ENCODE data around the gene ELAVL3.

Gene ELAVL3

GRCh38 chr19:11486661-11487503 is 6.0 kb upstream of the ELAVL3 start:
- Histone ChIP-seq H3K4me1 (ENCODE audit: control insufficient read depth, insufficient read depth, low read length) (no peaks in the 10 kb centered on the region), H3K4me3 (ENCODE audit: low read length) (no peak overlapping the region), H3K9me3 (ENCODE audit: control insufficient read depth, insufficient read depth, low read length) (no peaks in the 10 kb centered on the region), H3K27ac (ENCODE audit: low read length) (no peak overlapping the region), H3K27me3 (ENCODE audit: control insufficient read depth, insufficient read depth, low read length) (no peaks in the 10 kb centered on the region), H3K36me3 (ENCODE audit: control insufficient read depth, insufficient read depth, low read length) (no peaks in the 10 kb centered on the region)
- WGBS (ENCODE audit: insufficient coverage, insufficient read length): no CpG with 5 or more reads among the region's 45 CpGs
- no peak for DNase-seq (ENCODE audit: low read depth, low spot score)

- Histone ChIP-seq H3K4me1 (ENCODE audit: control insufficient read depth, insufficient read depth, low read length) (peaks cover 3% of the 10 kb centered on the region; the same call in 1 of the 2 replicates), H3K4me3 (ENCODE audit: low read length) (no peak overlapping the region), H3K9me3 (ENCODE audit: control insufficient read depth, insufficient read depth, low read length) (no peaks in the 10 kb centered on the region), H3K27me3 (ENCODE audit: control insufficient read depth, insufficient read depth, low read length) (peaks cover 6% of the 10 kb centered on the region; the same call in 1 of the 2 replicates), H3K36me3 (ENCODE audit: control insufficient read depth, insufficient read depth, low read length) (no peaks in the 10 kb centered on the region), H3K27ac (ENCODE audit: low read length) (no peak overlapping the region)
- no peak for DNase-seq (ENCODE audit: low read depth, low spot score)
- WGBS (ENCODE audit: insufficient coverage, insufficient read length): no CpG with 5 or more reads among the region's 13 CpGs
Measured at GRCh38 chr19:11485245-11485837, 4.5 kb upstream of the ELAVL3 start.

- no peak overlapping the region for H3K4me3 ChIP-seq (ENCODE audit: low read length)
- no peak for DNase-seq (ENCODE audit: low read depth, low spot score)
- no peaks in the 10 kb centered on the region for H3K36me3 ChIP-seq (ENCODE audit: control insufficient read depth, insufficient read depth, low read length)
- H3K4me1 ChIP-seq (ENCODE audit: control insufficient read depth, insufficient read depth, low read length): peaks cover 6% of the 10 kb centered on the region; the same call in 1 of the 2 replicates
- H3K27ac ChIP-seq (ENCODE audit: low read length): no peak overlapping the region
- peaks cover 6% of the 10 kb centered on the region; the same call in 1 of the 2 replicates for H3K27me3 ChIP-seq (ENCODE audit: control insufficient read depth, insufficient read depth, low read length)
- no CpG with 5 or more reads among the region's 57 CpGs for WGBS (ENCODE audit: insufficient coverage, insufficient read length)
- H3K9me3 ChIP-seq (ENCODE audit: control insufficient read depth, insufficient read depth, low read length): no peaks in the 10 kb centered on the region
Measured at GRCh38 chr19:11483366-11484111, 2.7 kb upstream of the ELAVL3 start.

DNA sequence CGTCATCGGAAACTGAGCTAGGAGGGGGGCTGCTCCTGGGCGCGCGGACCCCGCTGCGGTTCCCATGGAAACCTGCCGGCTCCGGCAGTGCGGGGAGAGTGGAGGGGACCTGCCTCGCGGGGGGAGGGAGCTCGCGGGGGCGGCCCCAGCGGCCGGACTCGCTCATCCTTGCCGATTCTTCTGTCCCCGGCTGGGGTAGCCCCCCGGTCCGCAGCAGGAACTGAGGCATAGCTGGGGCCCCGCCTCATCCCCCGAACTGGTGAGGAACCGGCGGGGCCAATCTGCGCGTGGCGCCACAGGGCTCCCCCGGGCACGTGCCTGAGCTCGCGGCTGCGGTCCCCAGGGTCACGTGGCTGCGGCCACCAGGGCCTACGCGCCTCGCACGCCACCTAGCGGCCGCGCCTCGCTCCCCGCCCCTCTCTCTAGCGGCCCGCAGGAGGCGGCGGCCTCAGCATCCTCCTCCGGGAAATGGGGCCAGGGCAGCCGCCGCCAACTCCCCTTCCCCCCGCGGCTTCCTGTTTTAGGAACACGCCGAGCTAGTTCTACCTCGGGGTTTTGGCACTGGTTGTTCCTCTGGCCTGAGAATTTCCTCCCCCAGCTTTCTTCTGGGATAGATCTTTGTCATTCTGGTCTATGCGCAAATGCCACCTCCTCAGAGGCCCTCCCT is 1.7 kb upstream of the ELAVL3 start:
- H3K4me3 ChIP-seq (ENCODE audit: low read length): peak overlapping the region; percentile 12; the same call in 1 of the 2 replicates
- no peak overlapping the region for H3K27ac ChIP-seq (ENCODE audit: low read length)
- no peaks in the 10 kb centered on the region for H3K36me3 ChIP-seq (ENCODE audit: control insufficient read depth, insufficient read depth, low read length)
- no peaks in the 10 kb centered on the region for H3K9me3 ChIP-seq (ENCODE audit: control insufficient read depth, insufficient read depth, low read length)
- no peak for DNase-seq (ENCODE audit: low read depth, low spot score)
- H3K27me3 ChIP-seq (ENCODE audit: control insufficient read depth, insufficient read depth, low read length): peaks cover 6% of the 10 kb centered on the region; the same call in 1 of the 2 replicates
- WGBS (ENCODE audit: insufficient coverage, insufficient read length): no CpG with 5 or more reads among the region's 58 CpGs
- peaks cover 6% of the 10 kb centered on the region; the same call in 1 of the 2 replicates for H3K4me1 ChIP-seq (ENCODE audit: control insufficient read depth, insufficient read depth, low read length)

- Histone ChIP-seq H3K36me3 (ENCODE audit: control insufficient read depth, insufficient read depth, low read length) (no peaks in the 10 kb centered on the region), H3K4me1 (ENCODE audit: control insufficient read depth, insufficient read depth, low read length) (peaks cover 6% of the 10 kb centered on the region; the same call in 1 of the 2 replicates), H3K27me3 (ENCODE audit: control insufficient read depth, insufficient read depth, low read length) (peaks cover 6% of the 10 kb centered on the region; the same call in 1 of the 2 replicates), H3K27ac (ENCODE audit: low read length) (no peak overlapping the region), H3K4me3 (ENCODE audit: low read length) (peak overlapping the region; percentile 12; the same call in 1 of the 2 replicates), H3K9me3 (ENCODE audit: control insufficient read depth, insufficient read depth, low read length) (no peaks in the 10 kb centered on the region)
- DNase-seq (ENCODE audit: low read depth, low spot score): no peak
- no CpG with 5 or more reads among the region's 50 CpGs for WGBS (ENCODE audit: insufficient coverage, insufficient read length)
Measured at GRCh38 chr19:11481534-11482383, 913 bp upstream of the ELAVL3 start.

- H3K27ac ChIP-seq (ENCODE audit: low read length): no peak overlapping the region
- WGBS (ENCODE audit: insufficient coverage, insufficient read length): no CpG with 5 or more reads among the region's 86 CpGs
- no peaks in the 10 kb centered on the region for H3K36me3 ChIP-seq (ENCODE audit: control insufficient read depth, insufficient read depth, low read length)
- H3K9me3 ChIP-seq (ENCODE audit: control insufficient read depth, insufficient read depth, low read length): no peaks in the 10 kb centered on the region
- DNase-seq (ENCODE audit: low read depth, low spot score): no peak
- peaks cover 6% of the 10 kb centered on the region; the same call in 1 of the 2 replicates for H3K27me3 ChIP-seq (ENCODE audit: control insufficient read depth, insufficient read depth, low read length)
- peaks cover 6% of the 10 kb centered on the region; the same call in 1 of the 2 replicates for H3K4me1 ChIP-seq (ENCODE audit: control insufficient read depth, insufficient read depth, low read length)
- H3K4me3 ChIP-seq (ENCODE audit: low read length): peak overlapping the region; percentile 23; the same call in 1 of the 2 replicates
Measured at GRCh38 chr19:11479898-11480714, 740 bp downstream of the ELAVL3 start.

DNA sequence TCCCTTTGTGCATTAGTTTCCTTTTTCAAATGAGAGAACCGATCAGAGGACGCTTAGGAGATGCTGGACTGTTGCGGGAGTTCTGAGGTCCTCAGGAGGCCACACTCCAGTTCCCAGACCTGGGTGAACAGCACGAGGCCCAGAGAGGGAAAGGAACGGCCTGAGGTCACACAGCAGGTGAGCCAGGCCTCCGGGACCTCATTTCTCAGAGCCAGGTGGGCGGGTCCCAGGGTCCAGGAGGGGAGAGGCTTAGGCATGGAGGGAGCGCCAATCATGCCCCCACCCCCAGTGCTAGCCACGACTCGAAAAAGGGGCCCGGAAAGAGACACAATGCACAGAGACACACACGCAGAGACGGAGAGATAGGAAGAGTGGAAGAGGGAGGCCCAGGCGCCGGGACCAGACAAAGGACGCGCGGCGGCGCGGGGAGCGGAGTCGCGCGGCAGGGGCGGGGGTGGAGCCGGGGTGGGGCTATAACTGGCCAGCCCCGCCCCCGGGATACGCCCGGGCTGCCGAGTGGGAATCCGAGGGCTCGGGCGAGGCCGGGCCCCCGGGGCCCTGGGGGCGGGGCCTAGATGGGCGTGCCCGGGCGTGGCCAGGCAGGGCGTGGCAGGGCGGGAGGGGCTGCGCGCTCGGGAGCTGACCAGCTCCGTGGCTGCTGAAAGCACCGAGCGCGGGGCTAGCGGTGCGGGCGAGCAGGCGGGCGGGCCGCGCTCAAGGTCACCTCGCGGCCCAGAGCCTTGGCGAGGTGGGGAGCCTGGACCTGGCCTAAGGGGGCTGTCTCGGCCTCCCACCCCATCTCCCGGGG is 1.6 kb downstream of the ELAVL3 start:
- Histone ChIP-seq H3K9me3 (ENCODE audit: control insufficient read depth, insufficient read depth, low read length) (no peaks in the 10 kb centered on the region), H3K27me3 (ENCODE audit: control insufficient read depth, insufficient read depth, low read length) (peaks cover 6% of the 10 kb centered on the region; the same call in 1 of the 2 replicates), H3K27ac (ENCODE audit: low read length) (no peak overlapping the region), H3K4me1 (ENCODE audit: control insufficient read depth, insufficient read depth, low read length) (peaks cover 6% of the 10 kb centered on the region; the same call in 1 of the 2 replicates), H3K36me3 (ENCODE audit: control insufficient read depth, insufficient read depth, low read length) (no peaks in the 10 kb centered on the region), H3K4me3 (ENCODE audit: low read length) (peak overlapping the region; percentile 4; the same call in 1 of the 2 replicates)
- DNase-seq (ENCODE audit: low read depth, low spot score): no peak
- no CpG with 5 or more reads among the region's 62 CpGs for WGBS (ENCODE audit: insufficient coverage, insufficient read length)

DNA sequence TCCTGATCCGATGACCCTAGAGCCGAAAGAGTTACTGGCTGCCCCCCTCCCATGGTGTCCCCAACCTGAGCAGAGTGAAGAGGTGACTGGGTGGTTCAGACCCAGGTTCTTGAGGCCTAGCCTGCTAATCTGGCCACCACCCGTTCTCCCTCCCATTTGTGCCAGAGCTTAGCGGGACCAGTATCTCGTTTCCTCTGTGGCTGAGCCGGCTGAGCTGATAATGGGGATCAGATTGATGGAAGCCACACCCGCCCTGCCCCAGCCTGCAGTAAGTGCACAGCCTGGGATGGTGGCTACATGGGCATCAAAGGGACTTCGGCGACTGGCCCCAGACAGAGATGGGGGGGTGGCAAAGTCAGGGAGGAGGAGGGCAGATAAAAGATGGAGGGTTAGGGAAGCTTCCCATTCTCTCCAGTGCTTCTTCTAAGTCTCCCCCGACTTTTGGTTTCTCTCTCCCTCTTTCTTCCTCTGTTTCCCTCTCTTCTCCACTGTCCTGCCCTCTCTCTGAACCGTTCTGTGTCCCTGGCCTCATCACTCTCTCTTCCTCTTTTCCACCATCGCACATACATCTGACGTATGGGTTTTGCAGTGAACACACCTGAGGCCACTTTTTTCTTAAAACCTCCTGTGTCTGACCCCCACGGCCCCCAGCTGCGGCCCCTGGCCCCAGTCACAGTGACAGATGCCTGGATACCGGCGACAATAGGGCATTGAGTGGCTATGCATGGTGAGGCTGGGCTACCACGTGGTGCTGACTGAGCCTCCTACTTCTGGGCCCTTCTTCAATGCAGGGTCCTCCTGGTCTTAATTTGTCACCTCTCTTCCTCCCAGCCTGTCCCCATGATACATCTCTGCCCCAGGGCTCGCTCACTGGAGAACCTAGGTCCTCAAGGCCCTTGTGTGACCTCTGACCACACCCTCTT is 2.4 kb downstream of the ELAVL3 start:
- Histone ChIP-seq H3K4me3 (ENCODE audit: low read length) (no peak overlapping the region), H3K36me3 (ENCODE audit: control insufficient read depth, insufficient read depth, low read length) (no peaks in the 10 kb centered on the region), H3K9me3 (ENCODE audit: control insufficient read depth, insufficient read depth, low read length) (no peaks in the 10 kb centered on the region), H3K27ac (ENCODE audit: low read length) (no peak overlapping the region), H3K4me1 (ENCODE audit: control insufficient read depth, insufficient read depth, low read length) (peaks cover 6% of the 10 kb centered on the region; the same call in 1 of the 2 replicates), H3K27me3 (ENCODE audit: control insufficient read depth, insufficient read depth, low read length) (peaks cover 6% of the 10 kb centered on the region; the same call in 1 of the 2 replicates)
- no peak for DNase-seq (ENCODE audit: low read depth, low spot score)
- no CpG with 5 or more reads among the region's 19 CpGs for WGBS (ENCODE audit: insufficient coverage, insufficient read length)
